ENCODE data around the gene EFCAB6.

DNA sequence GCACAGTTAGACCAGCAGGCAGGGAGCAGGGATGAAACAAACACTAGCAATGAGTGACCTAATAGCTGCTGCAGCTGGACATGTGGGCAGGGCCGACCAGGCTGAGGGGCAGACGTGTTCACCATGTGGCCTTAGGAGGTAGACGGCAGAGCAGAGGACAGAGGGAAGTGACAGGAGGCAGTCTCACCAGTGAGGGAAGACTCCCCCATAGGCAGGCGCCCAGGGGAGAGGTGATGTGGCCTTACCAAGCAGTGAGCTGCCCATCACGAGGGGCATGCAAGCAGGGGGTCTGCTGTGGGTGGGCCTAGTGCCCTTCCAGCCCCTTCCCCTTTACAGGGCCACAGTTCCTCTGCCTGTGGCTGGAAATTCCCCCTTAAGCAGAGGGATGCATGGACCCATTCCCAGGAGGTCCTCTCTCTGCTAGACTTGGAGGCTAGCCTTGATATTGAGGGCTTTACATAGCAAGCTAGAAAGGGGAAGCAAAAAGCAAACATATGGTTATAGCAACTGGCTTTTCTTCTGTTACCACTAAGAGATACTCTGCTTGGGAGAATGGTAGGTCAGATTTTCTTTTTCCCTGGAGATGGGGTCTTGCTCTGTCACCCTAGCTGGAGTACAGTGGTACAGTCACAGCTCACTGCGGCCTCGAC is 332.7 kb downstream of the EFCAB6 start:
- TF ChIP-seq, protein P1, sequence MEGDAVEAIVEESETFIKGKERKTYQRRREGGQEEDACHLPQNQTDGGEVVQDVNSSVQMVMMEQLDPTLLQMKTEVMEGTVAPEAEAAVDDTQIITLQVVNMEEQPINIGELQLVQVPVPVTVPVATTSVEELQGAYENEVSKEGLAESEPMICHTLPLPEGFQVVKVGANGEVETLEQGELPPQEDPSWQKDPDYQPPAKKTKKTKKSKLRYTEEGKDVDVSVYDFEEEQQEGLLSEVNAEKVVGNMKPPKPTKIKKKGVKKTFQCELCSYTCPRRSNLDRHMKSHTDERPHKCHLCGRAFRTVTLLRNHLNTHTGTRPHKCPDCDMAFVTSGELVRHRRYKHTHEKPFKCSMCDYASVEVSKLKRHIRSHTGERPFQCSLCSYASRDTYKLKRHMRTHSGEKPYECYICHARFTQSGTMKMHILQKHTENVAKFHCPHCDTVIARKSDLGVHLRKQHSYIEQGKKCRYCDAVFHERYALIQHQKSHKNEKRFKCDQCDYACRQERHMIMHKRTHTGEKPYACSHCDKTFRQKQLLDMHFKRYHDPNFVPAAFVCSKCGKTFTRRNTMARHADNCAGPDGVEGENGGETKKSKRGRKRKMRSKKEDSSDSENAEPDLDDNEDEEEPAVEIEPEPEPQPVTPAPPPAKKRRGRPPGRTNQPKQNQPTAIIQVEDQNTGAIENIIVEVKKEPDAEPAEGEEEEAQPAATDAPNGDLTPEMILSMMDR (IDR thresholded peaks at IDR 0.05; ENCODE audit: low read depth, low read length, missing input control) = no peak
- TF ChIP-seq JUND (IDR thresholded peaks at IDR 0.05) (no peak), RXRA (IDR thresholded peaks at IDR 0.05) (no peak), ZBTB33 (IDR thresholded peaks at IDR 0.05) (no peak), TAF1 (conservative IDR thresholded peaks at IDR 0.05) (no peak), RAD21 (IDR thresholded peaks at IDR 0.05) (no peak), HNF4A (conservative IDR thresholded peaks at IDR 0.05) (no peak), ATF3 (IDR thresholded peaks at IDR 0.05) (no peak), SP1 (IDR thresholded peaks at IDR 0.05) (no peak)
- TF ChIP-seq, protein P2, sequence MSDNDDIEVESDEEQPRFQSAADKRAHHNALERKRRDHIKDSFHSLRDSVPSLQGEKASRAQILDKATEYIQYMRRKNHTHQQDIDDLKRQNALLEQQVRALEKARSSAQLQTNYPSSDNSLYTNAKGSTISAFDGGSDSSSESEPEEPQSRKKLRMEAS (IDR thresholded peaks at IDR 0.05) = no peak
